ENCODE results near the gene HEYL.
"Not testable (repeated sequence)": the region's sequence is repeated elsewhere in the genome, so short reads cannot be mapped to it uniquely, and the experiment has no call there.

Gene HEYL

GRCh38 chr1:39601667-39602255, 37.7 kb downstream of the HEYL start:
- DNase-seq (ENCODE audit: low read depth): not testable (repeated sequence)

- DNase-seq (ENCODE audit: low read depth): no peak
Measured at GRCh38 chr1:39596163-39596562, 43.3 kb downstream of the HEYL start.

GRCh38 chr1:39593386-39593785, 46.1 kb downstream of the HEYL start:
- no peak for DNase-seq (ENCODE audit: low read depth)

DNA sequence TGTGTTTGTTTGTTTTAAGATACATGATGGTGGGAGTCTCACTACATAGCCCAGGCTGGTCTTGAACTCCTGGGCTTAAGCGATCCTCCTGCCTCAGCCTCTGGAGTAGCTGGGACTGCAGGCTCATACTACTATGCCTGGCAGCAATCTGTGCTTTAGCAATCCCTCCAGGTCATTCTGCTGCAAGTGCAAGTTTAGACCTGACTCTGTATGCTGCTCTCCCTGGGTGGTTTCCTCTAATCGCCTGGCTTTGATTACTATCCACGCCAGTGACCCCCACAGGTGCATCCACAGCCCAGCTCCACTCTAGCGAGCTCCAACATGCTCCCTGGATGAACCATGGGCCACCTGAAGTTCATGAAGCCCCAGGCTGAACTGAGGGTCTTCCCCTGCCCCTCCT, 47.4 kb downstream of the HEYL start:
- DNase-seq (ENCODE audit: low read depth): no peak

- DNase-seq (ENCODE audit: low read depth): peak; percentile 67
Measured at GRCh38 chr1:39590546-39590945, 48.9 kb downstream of the HEYL start.

DNA sequence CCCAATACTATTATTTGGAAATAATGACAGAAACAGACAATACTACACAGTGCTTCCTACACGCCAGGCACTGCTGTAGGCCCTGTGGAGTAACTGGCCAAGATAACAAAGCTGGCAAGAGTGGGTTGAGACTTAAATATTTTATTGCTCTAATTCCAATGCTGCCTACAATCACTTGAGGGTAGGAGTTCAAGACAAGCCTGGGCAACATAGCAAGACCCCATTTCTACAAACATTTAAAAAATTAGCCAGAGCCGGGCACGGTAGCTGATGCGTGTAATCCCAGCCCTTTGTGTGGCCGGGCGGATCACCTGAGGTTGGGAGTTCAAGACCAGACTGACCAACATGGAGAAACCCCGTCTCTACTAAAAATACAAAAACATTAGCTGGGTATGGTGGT, 53.5 kb downstream of the HEYL start:
- no peak for DNase-seq (ENCODE audit: low read depth)

- DNase-seq (ENCODE audit: low read depth): peak; percentile 24
Measured at GRCh38 chr1:39576016-39576657, 63.3 kb downstream of the HEYL start.

- peak; percentile 79 for DNase-seq (ENCODE audit: low read depth)
Measured at GRCh38 chr1:39575191-39576015, 64.0 kb downstream of the HEYL start.

- peak; percentile 41 for DNase-seq (ENCODE audit: low read depth)
Measured at GRCh38 chr1:39574646-39575045, 64.8 kb downstream of the HEYL start.

All from iris pigment epithelial cell (primary cell).